Glomerular visceral epithelial cell (primary cell): ENCODE data around the gene UVRAG.

Source experiments
- DNase-seq: peaks from one replicate; pipeline ENCODE4 v3.0.0-alpha.2; 2016; ENCODE audit errors: extremely low spot score

Gene UVRAG

GRCh38 chr11:75809991-75810390 lies 5.0 kb upstream of the UVRAG start:
- no peak for DNase-seq

GRCh38 chr11:75810637-75811390 lies 4.2 kb upstream of the UVRAG start:
- no peak for DNase-seq

- no peak for DNase-seq
These were observed 3.5 kb upstream of the UVRAG start for GRCh38 chr11:75811485-75811884.

GRCh38 chr11:75812542-75813040 lies 2.4 kb upstream of the UVRAG start:
- no peak for DNase-seq

- DNase-seq = no peak
These were observed 1.9 kb upstream of the UVRAG start for GRCh38 chr11:75813124-75813523.

- DNase-seq = no peak
These were observed 1.4 kb upstream of the UVRAG start for GRCh38 chr11:75813622-75814039.

- DNase-seq = no peak
These were observed 690 bp upstream of the UVRAG start for GRCh38 chr11:75814363-75814676.

GRCh38 chr11:75815345-75816168 lies 547 bp downstream of the UVRAG start:
- no peak for DNase-seq

GRCh38 chr11:75816561-75817239 lies 1.7 kb downstream of the UVRAG start:
- DNase-seq = peak; percentile 13

- DNase-seq = no peak
These were observed 5.6 kb downstream of the UVRAG start for GRCh38 chr11:75820645-75821044.

- DNase-seq = no peak
These were observed 6.2 kb downstream of the UVRAG start for GRCh38 chr11:75821202-75821601.

- DNase-seq = no peak
These were observed 7.5 kb downstream of the UVRAG start for GRCh38 chr11:75822541-75822940.

- DNase-seq = no peak
These were observed 8.4 kb downstream of the UVRAG start for GRCh38 chr11:75823415-75823814.

- no peak for DNase-seq
These were observed 8.9 kb downstream of the UVRAG start for GRCh38 chr11:75823946-75824345.

GRCh38 chr11:75826461-75827230 lies 11.6 kb downstream of the UVRAG start:
- no peak for DNase-seq

- DNase-seq = no peak
These were observed 12.6 kb downstream of the UVRAG start for GRCh38 chr11:75827562-75827961.

- DNase-seq = no peak
These were observed 17.0 kb downstream of the UVRAG start for GRCh38 chr11:75831915-75832502.

GRCh38 chr11:75834728-75835127 lies 19.7 kb downstream of the UVRAG start:
- DNase-seq = no peak

GRCh38 chr11:75836417-75836816 lies 21.4 kb downstream of the UVRAG start:
- DNase-seq = no peak

GRCh38 chr11:75839851-75840250 lies 24.8 kb downstream of the UVRAG start:
- DNase-seq = no peak

- no peak for DNase-seq
These were observed 25.5 kb downstream of the UVRAG start for GRCh38 chr11:75840522-75840921.
